ENCODE data around the gene DUXB.

The DUXB gene, protein sequence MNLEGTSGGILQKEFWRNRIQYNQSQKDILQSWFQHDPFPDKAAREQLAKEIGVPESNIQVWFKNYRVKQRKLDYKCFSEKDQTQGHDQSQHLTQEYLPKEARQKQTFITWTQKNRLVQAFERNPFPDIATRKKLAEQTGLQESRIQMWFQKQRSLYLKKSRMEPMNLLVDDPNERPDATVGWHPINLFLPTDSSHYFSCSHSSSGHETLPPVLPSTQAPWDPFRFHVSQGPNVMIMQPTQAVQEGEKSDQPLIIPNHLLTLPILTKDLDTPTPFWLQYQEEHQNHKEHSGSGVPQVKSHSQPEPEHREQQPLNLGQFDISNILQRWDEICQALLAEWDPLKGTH

DNA sequence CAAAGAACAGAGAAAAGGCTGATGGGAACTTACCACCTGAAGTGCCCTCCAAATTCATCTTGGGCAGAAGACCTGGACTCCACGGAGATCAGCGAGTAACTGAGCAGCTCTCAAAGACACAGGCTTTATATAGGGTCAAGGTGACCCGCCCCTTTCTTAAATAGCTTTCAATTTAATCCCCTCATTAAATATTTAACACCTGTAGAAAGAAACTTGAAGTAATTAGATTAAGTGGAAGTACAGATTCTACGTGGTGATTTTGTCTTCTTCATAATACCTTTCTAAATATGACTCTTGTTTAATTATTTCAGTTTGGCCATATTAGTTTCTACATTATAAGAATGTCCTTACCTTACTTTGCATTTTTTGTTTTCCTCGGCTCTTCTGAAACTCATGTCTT is at the start of gene DUXB:
Gene DUXB (minus strand): TSS at position 101 of the 400 bp plus-strand sequence. CDS start 43 bp downstream, at position 58.
- no peak for DNase-seq

DNA sequence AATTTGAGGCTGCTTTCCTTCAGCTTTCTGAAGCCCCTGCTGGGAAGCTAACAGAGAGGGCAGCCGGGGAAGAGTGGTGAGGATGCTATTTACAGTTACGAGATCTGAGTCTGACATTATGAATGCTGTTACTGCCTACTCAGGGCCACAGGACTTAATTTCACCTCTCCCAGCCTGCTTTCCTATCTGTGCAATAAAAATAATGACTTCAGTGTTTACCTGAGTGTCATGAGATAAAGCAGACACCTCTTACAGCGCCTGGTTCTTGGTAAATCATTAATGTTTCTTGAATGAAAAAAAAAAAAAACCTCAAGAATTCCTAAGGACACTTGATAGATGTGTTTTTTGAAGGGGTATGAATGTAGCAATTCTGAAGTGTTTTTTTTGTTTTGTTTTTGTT is 49.3 kb upstream of the DUXB start:
- DNase-seq, result no peak

DNA sequence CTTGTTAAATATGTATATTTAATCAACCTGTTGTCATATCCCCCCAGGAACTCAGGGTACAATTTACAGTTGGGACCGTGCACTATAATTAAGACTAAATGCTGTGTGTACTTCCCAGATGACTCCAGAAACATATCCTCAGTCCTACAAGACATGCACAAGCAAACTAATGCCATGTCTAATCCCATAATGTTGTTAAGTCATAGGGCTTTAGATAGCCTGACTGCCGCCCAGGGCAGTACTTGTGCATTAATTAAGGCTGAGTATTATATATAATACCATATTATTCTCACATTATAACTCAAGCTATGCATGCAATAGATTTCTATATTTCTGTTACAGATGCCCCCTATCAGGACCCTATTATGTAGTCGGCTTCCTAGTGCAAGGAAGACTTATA is 45.1 kb upstream of the DUXB start:
- no peak for DNase-seq

DNA sequence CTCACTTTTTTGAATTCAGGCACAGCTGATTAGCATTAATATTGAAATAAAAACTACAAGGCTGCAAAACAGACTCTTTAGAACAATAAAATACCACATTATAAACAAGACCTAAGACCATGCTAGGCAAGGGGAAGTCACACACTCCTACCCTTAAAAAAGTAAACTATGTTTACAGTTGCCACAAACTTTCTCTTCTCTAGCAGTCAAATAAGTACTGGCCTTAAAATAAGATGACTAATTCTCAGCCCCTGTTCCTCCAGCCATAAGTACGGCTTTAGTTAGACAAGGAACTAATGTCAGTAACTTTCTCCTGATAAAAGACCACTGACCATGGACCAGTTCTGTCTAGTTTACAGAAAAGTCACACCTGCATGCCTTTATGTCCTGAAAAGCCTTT is 44.6 kb upstream of the DUXB start:
- no peak for DNase-seq

DNA sequence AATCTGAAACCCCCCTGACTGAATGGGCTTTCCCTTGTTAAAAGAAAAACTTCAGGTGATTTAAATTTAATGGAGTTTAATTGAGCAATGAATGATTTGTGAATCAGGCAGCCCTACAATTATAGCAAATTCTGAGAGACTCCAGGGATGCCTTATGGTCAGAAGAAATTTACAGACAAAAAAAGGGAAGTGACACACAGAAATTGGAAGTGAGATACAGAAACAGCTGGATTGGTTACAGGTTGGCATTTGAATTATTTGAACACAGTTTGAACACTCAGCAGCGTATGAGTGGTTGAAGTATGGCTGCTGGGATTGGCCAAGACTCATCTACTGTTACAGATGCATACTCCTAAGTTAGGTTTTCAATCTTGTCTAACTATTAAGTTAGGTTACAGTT is 44.0 kb upstream of the DUXB start:
- no peak for DNase-seq

DNA sequence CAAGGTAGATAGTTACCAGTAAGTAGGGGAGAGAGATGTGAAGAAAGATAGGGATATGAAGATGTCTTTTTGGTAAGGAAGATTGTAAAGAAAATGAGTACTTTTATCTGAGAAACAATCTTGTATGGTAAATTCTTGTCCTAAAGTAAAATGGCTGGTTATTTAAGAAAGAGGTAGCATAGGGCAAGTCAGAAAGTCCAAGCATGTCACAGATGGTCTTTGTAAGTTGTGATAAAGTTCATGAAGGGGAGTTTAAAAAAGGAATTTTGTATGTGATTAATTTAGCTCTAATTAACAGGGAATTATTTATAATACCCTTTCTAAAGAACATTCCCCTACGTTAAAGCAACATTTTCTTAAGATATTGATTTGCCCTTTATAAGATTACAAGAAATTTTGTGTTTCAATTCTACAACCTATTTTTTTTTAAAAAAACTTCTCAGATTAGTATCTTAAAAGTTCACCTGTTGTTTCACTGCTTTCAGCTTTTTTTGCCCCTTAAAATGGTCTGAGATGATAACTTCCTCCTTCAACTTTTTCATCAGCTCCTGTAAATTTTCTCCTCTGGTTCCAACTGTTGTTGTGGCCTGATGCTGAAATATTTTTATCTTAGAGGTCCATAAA is 41.3 kb upstream of the DUXB start:
- no peak for DNase-seq

DNA sequence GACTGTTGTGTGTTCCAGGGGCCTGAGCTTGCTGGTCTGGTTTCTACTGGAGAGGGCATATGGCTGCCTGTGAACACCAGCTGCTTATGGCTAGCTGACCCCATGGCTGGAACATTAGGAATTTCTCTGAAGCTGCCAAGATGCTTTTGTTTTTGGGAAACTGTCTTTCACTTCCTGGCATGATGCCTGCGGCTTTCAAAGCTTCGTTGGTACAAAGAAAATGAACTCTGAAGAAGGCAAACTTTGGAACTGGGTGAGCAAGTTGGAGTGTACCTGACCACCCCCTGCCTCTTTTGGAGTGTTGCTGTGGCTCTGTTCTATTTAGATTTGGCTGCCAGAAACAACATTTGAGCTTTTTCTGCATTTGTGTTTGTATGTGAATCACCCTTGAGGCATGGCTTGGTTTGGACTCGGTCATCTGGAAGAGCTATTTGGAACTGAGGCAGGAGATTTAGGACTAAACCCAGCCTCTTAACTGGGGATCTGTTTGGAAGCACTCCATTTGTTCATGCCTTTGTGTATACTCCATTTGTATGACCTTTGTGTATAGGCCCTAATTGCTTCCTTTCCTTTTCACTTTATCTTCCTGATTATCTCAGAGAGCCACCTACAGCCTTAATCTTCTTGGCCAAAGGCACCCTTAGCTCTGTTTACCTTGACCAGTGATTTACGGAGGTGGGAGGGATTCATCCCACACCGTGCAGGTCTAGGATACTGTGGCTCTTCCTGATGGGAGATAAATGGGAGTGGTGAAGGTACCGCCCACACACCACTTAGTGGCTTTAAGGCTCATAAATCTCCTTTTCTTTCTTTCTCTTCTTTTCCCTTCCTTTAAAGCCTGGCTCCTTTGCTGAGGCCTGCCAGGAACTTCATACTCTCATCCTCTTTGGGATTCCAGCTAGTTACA is 32.3 kb upstream of the DUXB start:
- DNase-seq, result no peak

DNA sequence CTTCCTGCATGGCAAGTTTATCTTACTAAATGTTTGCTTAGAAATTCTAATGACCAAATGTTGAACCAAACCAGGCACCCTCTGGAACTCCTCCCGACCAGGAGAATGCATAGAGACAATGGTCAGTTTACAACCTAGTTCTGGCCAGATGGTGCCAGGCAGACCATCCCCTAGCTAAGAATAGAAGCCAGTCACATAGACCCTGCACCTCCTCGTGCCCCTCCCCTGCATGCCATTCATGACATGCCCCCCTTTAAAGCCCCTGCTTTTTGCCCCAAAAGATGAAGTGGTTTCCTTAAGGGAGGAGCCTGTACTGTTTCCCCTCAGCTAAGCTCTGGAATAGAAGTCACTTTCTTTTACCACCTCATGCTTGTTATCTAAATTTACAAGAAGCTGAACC is 31.6 kb upstream of the DUXB start:
- no peak for DNase-seq

DNA sequence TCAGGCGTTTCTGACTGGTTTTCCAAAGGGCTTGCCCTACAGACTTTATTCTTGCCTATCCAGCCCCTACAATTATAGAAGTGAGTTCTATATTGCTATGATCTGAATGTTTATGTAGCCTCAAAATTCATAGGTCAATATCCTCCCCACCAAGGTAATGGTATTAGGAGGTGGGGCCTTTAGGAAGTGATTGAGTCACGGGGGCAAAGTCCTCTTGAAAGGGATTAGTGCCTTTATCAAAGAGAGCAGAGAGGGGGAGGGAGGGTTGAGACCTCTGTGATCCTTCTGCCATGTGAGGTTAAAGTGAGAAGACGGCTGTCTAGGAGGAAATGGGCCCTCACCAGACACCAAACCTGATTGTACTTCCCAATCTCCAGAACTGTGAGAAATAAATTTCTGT is 26.0 kb upstream of the DUXB start:
- DNase-seq, result no peak

DNA sequence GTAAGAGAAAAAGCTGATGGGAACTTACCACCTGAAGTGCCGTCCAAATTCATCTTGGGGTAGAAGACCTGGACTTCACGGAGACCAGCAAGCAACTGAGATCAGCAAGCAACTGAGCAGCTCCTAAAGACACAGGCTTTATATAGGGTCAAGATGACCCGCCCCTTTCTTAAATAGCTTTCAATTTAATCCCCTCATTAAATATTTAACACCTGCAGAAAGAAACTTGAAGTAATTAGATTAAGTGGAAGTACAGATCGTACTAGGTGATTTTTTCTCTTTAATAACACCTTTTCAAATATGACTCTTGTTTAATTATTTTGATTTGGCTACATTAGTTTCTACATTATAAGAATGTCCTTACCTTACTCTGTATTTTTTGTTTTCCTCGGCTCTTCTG is 25.1 kb upstream of the DUXB start, which contains the start of gene CPHXL:
Gene CPHXL (minus strand): TSS at position 101 of the 400 bp plus-strand sequence. CDS start 48 bp downstream, at position 53.
- no peak for DNase-seq

DNA sequence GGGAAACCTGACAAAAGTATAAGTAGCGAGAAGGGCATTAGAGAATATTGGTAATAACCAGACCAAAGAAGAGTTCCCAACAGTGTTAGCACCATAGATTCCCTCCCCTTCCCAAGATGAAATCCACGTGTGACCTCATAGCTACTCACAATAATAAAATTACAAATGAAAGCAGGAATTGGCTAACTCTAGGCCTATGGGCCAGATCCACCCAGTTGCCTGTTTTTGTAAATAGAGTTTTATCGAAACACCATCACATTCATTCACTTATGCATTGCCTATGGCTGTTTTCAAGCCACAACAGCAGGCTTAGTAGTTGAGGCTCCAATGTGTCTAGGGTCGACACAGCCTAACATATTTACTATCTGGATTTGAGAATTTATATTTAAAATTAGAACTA is 17.2 kb upstream of the DUXB start:
- no peak for DNase-seq

DNA sequence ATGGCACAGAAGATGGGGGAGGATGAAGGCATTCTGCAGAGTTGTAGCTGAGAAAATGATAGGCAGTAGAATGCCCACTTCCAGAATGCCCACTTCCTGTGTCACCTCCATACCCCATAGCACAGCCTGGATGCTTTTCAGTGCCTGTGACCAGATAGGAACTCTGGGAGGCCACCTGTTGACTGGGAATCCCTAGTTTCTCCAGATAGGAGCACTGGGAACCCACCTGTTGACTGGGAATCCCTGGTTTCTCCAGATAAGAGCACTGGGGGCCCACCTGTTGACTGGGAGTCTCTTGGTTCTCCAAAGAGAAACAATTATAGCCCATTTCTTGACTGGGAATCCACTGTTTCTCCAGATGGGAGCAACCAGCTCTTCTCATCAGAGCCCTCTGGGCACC is 13.4 kb upstream of the DUXB start:
- no peak for DNase-seq

DNA sequence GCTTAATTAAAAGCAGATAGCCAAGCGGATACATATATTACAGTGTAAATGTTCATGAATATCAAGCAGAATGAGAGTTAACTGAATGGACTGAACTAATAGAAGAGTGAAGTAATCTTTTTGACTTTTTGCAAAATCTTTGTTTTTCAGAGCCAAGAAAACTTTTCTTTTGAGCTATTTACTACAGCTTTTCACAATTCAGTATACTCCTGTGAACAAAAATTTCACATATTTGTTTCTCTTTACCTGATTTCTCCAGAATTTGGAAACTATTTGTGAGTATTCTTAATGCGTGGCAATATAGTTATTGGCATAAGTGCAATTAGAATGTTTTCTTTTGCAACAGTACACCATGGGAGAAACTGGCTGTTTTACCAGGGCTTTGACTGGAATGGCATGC is 9.1 kb upstream of the DUXB start:
- DNase-seq, result no peak

DNA sequence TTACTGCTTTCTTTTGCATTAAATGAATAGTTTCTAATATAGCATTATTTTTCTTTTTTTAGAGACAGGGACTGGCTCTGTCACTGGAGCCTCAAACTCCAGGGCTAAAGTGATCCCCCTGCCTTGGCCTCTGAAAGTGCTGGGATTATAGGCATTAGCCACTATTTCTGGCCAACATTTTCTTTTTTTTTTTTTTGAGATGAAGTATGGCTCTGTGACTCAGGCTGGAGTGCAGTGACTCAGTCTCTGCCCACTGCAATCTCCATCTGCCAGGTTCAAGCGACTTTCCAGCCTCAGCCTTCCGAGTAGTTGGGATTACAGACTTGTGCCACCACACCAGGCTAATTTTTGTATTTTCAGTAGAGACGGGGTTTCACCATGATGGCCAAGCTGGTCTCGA is 2.0 kb upstream of the DUXB start:
- DNase-seq, result no peak

DNA sequence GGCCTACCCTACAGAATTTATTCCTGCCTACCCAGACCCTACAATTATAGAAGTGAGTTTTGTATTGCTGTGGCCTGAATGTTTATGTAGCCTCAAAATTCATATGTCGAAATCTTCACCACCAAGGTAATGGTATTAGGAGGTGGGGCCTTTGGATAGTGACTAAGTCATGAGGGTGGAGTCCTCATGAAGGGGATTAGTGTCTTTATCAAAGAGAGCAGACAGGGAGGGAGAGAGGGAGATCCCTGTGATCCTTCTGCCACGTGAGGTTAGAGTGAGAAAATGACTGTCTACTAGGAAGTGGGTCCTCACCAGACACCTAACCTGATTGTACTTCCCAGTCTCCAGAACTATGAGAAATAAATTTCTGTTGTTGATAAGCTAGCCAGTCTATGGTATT is 981 bp upstream of the DUXB start:
- no peak for DNase-seq

DNA sequence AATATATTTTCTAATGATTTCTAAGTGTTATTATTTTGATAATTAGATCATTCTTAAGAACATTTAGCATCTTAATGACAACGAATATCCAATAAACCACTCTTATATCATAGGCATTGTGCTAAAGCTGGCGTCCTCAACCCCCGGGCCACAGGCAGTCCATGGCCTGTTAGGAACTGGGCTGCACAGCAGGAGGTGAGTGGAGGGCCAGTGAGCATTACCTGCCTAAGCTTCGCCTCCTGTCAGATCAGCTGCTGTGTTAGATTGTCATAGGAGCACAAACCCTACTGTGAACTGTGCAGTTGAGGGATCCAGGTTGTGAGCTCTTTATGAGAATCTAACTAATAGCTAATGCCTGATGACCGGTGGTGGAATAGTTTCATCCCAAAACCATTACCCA is 3.7 kb downstream of the DUXB start:
- DNase-seq, result no peak

DNA sequence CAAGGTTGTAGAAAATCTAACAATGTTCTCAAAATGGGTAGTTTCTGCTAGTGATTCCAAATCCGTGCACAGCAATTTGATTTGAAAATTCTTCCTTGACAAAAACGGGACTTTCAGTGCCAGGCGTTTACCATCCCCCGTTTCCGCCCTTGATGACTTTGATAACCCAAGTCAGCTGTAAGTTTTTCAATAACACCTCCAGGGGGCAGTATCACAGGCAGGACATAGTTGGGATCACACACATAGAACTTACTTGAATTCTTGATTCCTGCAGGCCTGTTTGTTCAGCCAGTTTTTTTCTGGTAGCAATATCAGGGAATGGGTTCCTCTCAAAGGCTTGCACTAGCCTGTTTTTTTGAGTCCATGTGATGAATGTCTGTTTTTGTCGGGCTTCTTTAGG is 5.6 kb downstream of the DUXB start:
- DNase-seq, result no peak

DNA sequence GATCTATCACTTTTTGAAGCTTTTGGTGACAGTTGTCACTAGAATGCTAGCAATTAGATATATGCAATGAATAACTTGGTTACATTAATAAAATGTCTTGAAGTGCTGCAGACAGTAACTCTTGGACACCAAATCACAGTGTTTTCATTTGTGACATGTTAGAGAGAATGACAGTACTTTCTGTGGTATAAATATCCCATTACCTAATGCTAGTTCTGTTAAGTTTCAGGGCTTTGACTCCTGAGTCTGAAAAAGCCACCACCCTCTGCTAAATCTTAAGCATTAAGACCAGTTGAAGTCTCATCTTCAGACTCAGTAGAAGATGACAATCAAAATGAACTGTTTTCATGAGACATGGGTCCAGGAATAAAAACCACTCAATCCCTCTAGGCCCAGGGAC is 13.9 kb downstream of the DUXB start:
- DNase-seq, result no peak

DNA sequence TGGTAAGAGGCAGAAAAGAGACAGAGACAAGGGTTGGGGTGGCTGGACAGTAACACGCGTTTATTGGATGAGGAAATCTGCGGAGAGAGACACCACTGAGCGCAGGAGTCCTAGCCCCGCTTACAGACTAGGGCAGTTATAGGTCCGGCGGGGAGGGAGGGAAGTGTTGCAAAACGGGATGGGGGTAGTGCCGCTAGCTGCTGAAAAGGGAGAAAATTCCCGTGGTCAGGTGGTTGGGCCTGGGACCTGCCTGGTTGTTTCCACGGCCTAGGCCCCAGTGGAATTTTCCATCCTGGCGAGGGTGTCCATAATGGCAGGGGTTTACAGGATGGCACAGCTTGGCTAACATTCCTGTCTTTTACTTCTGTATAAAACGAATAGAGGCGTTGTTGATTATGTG is 19.0 kb downstream of the DUXB start:
- no peak for DNase-seq

DNA sequence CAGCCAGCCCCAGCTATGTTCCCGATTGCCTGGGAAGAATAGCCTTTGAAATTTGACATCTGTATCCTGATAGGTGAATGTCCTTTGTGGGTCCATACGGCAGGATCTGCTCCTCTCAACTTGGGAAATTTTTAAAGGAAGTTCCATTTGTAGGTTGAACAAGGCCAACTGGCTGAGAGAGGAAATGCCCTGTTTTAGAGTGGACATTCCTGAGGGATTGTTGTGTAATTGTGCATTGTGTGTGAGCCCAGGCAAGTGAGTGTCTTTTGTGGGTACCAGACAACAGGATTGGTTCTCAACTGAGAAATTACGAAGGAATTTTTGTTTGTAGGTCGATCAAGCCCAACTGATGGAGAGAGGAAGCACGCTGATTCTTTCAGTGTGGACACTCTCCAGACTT is 21.9 kb downstream of the DUXB start:
- DNase-seq, result no peak

DNA sequence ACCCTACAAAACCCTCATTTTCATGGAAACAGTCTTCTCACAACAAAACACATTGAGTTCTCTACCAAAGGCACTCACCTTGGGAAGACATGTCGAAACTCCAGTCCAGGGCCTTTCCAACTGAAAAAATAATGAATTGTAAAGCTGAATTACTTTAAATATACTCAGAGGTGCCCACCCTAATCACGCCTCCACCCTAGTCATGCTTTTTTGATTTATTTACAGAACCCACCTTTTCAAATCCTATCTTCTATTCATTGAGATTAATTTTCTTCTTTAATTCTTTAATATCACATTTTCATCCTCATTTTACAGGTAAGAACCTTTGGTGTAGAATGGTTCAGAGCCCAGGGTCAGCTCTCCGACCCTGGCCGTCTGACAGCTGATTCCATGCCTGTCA is 24.4 kb downstream of the DUXB start, which contains the start of gene CPHXL2:
Gene CPHXL2 (minus strand): TSS at position 101 of the 400 bp plus-strand sequence. CDS start 10 bp downstream, at position 91.
- DNase-seq, result no peak

DNA sequence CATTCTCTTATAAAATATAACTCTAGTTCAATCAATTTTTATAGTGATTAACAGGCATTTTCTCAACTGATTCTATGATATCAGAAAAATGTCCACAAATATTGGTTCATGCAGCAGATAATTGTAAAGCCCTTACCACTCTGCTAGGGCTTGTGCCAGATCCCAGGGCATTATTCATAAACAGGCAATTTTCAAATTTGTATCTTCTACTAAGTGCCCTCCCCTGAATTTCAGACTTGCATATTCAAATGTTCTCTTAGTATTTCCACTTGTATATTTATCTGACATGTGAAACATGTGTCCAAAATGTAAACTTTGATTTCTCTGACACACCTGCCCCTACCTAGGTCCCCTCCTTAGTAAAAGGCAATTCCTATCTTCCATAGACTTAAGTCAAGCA is 33.8 kb downstream of the DUXB start:
- no peak for DNase-seq

DNA sequence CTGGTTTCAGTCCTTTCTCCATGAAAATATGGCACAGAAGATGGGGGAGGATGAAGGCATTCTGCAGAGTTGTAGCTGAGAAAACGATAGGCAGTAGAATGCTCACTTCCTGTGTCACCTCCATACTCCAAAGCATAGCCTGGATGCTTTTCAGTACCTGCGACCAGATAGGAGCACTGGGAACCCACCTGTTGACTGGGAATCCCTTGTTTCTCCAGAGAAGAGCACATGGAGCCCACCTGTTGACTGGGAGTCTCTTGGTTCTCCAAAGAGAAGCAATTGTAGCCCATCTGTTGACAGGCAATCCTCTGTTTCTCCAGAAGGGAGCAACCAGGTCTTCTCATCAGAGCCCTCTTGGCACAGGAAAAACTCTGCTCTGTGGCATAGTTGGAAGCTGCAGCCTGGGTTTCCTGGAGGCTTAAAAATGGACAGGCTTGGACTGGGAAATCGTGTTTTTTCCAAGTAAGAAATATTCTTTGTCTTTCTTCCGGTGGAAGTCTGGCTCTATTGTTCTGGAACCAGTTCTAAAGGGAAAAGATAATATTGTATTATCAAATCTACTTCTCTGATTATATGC is 40.4 kb downstream of the DUXB start:
- no peak for DNase-seq
